Measurements from ENCODE around the gene ASPSCR1.

The ASPSCR1 gene

GRCh38 chr17:82058855-82059249, 81.4 kb downstream of the ASPSCR1 start:
- DNase-seq (ENCODE audit: low spot score in 2 of 2): no peak
- Mint-ChIP-seq H3K27ac (peak overlapping the region; percentile 60), H3K4me1 (peaks cover 8% of the 10 kb centered on the region)

GRCh38 chr17:82059272-82060000, 82.0 kb downstream of the ASPSCR1 start:
- ATAC-seq: no peak
- peak overlapping the region; percentile 60 for H3K27ac Mint-ChIP-seq
- H3K4me3 Mint-ChIP-seq: no peak overlapping the region
- DNase-seq (ENCODE audit: low spot score in 2 of 2): no peak
- peaks cover 38% of the 10 kb centered on the region for H3K36me3 Mint-ChIP-seq
- H3K4me1 Mint-ChIP-seq: peaks cover 13% of the 10 kb centered on the region
- no peaks in the 10 kb centered on the region for H3K9me3 Mint-ChIP-seq

More at GRCh38 chr17:82058855-82059249, 81.4 kb downstream of the ASPSCR1 start:
- Mint-ChIP-seq H3K9me3 (no peaks in the 10 kb centered on the region), H3K4me3 (no peak overlapping the region), H3K36me3 (peaks cover 38% of the 10 kb centered on the region)
- ATAC-seq: no peak

GRCh38 chr17:82060001-82060380, 82.6 kb downstream of the ASPSCR1 start:
- no peaks in the 10 kb centered on the region for H3K9me3 Mint-ChIP-seq
- H3K27ac Mint-ChIP-seq: no peak overlapping the region
- H3K4me3 Mint-ChIP-seq: no peak overlapping the region
- peaks cover 35% of the 10 kb centered on the region for H3K36me3 Mint-ChIP-seq
- ATAC-seq (no peak), DNase-seq (ENCODE audit: low spot score in 2 of 2) (no peak)
- peaks cover 13% of the 10 kb centered on the region for H3K4me1 Mint-ChIP-seq

- no peaks in the 10 kb centered on the region for H3K9me3 Mint-ChIP-seq
- H3K4me3 Mint-ChIP-seq: no peak overlapping the region
- H3K4me1 Mint-ChIP-seq: peaks cover 10% of the 10 kb centered on the region
- no peak overlapping the region for H3K27ac Mint-ChIP-seq
- peaks cover 32% of the 10 kb centered on the region for H3K36me3 Mint-ChIP-seq
- DNase-seq (ENCODE audit: low spot score in 2 of 2) (no peak), ATAC-seq (no peak)
These were observed 83.2 kb downstream of the ASPSCR1 start for GRCh38 chr17:82060614-82061013.

GRCh38 chr17:82061047-82061925, 83.9 kb downstream of the ASPSCR1 start:
- Mint-ChIP-seq H3K27ac (no peak overlapping the region), H3K4me3 (no peak overlapping the region), H3K9me3 (no peaks in the 10 kb centered on the region), H3K4me1 (peaks cover 13% of the 10 kb centered on the region), H3K36me3 (peaks cover 32% of the 10 kb centered on the region)
- DNase-seq (ENCODE audit: low spot score in 2 of 2): no peak
- no peak for ATAC-seq

- Mint-ChIP-seq H3K4me1 (peaks cover 15% of the 10 kb centered on the region), H3K36me3 (peaks cover 32% of the 10 kb centered on the region), H3K27ac (peak overlapping the region; percentile 37), H3K9me3 (no peaks in the 10 kb centered on the region), H3K4me3 (no peak overlapping the region)
- ATAC-seq: no peak
- no peak for DNase-seq (ENCODE audit: low spot score in 2 of 2)
These were observed 84.9 kb downstream of the ASPSCR1 start for GRCh38 chr17:82062076-82062983.

- DNase-seq (ENCODE audit: low spot score in 2 of 2) (no peak), ATAC-seq (no peak)
- Mint-ChIP-seq H3K27ac (peak overlapping the region; percentile 37), H3K4me3 (no peak overlapping the region), H3K9me3 (no peaks in the 10 kb centered on the region), H3K36me3 (peaks cover 26% of the 10 kb centered on the region), H3K4me1 (peaks cover 15% of the 10 kb centered on the region)
These were observed 85.5 kb downstream of the ASPSCR1 start for GRCh38 chr17:82062984-82063368.

GRCh38 chr17:82063424-82064415, 86.3 kb downstream of the ASPSCR1 start:
- no peak for ATAC-seq
- Mint-ChIP-seq H3K27ac (peak overlapping the region; percentile 65), H3K4me1 (peaks cover 15% of the 10 kb centered on the region), H3K36me3 (peaks cover 23% of the 10 kb centered on the region), H3K4me3 (peak overlapping the region; percentile 76), H3K9me3 (no peaks in the 10 kb centered on the region)
- no peak for DNase-seq (ENCODE audit: low spot score in 2 of 2)

- Mint-ChIP-seq H3K27ac (peak overlapping the region; percentile 65), H3K36me3 (peaks cover 23% of the 10 kb centered on the region), H3K4me1 (peaks cover 15% of the 10 kb centered on the region), H3K4me3 (peak overlapping the region; percentile 76), H3K9me3 (no peaks in the 10 kb centered on the region)
- ATAC-seq: no peak
- no peak for DNase-seq (ENCODE audit: low spot score in 2 of 2)
These were observed 87.2 kb downstream of the ASPSCR1 start for GRCh38 chr17:82064433-82065192.

- Mint-ChIP-seq H3K4me1 (peaks cover 15% of the 10 kb centered on the region), H3K36me3 (peaks cover 17% of the 10 kb centered on the region), H3K27ac (peak overlapping the region; percentile 93), H3K9me3 (no peaks in the 10 kb centered on the region), H3K4me3 (peak overlapping the region; percentile 76)
- DNase-seq (ENCODE audit: low spot score in 2 of 2): peak in 1 of 2 donors; percentile 69
- peak; percentile 72 for ATAC-seq
These were observed 87.8 kb downstream of the ASPSCR1 start for GRCh38 chr17:82065193-82065637.

GRCh38 chr17:82065638-82066303, 88.3 kb downstream of the ASPSCR1 start, which contains the start of gene DUS1L:
DUS1L (minus strand) TSS chr17:82065804; CDS start chr17:82065059, 745 bp downstream.
- peak; percentile 92 for ATAC-seq

More at GRCh38 chr17:82065638-82066303, 88.3 kb downstream of the ASPSCR1 start, which contains the start of gene DUS1L:
- peak within 1 kb of the TSS; percentile 76 for H3K4me3 Mint-ChIP-seq
- H3K27ac Mint-ChIP-seq: peak within 1 kb of the TSS; percentile 93
- H3K36me3 Mint-ChIP-seq: peaks cover 11% of the 10 kb centered on the region
- DNase-seq (ENCODE audit: low spot score in 2 of 2): peak; percentile 79 to 89
- H3K4me1 Mint-ChIP-seq: peaks cover 15% of the 10 kb centered on the region
- no peaks in the 10 kb centered on the region for H3K9me3 Mint-ChIP-seq

Data from stimulated activated effector memory CD8-positive, alpha-beta T cell treated with anti-CD3 and anti-CD28 coated beads, Interleukin-12 subunit alpha, Interleukin-12 subunit beta, amount 100 ng/mL, for 72 hours (primary cell).